GM03348 (cell line): ENCODE data around the gene FUT7.

Experiments
- DNase-seq: peaks from one replicate; pipeline ENCODE4 v3.0.0; 2012; ENCODE audit warnings: low spot score

FUT7 gene

GRCh38 chr9:137031904-137032640, at the start of gene FUT7:
FUT7 (minus strand) TSS chr9:137032088; CDS start chr9:137031991, 97 bp downstream.
- no peak for DNase-seq

- no peak for DNase-seq
Measured at GRCh38 chr9:137080260-137081122, 48.6 kb upstream of the FUT7 start.

- DNase-seq: no peak
Measured at GRCh38 chr9:137079401-137079787, 47.5 kb upstream of the FUT7 start.

GRCh38 chr9:137078701-137079400, 47.0 kb upstream of the FUT7 start:
- DNase-seq: no peak

GRCh38 chr9:137077758-137078693, 46.1 kb upstream of the FUT7 start:
- no peak for DNase-seq

- DNase-seq: peak; percentile 93
Measured at GRCh38 chr9:137077010-137077747, 45.3 kb upstream of the FUT7 start, which contains the start of gene UAP1L1. UAP1L1 (plus strand) TSS chr9:137077517; CDS start chr9:137077533, 16 bp downstream.

- no peak for DNase-seq
Measured at GRCh38 chr9:137076636-137077009, 44.7 kb upstream of the FUT7 start.

GRCh38 chr9:137075275-137075775, 43.4 kb upstream of the FUT7 start:
- DNase-seq: no peak

GRCh38 chr9:137074657-137075274, 42.9 kb upstream of the FUT7 start:
- no peak for DNase-seq

- no peak for DNase-seq
Measured at GRCh38 chr9:137073992-137074399, 42.1 kb upstream of the FUT7 start.

- no peak for DNase-seq
Measured at GRCh38 chr9:137071282-137071681, 39.4 kb upstream of the FUT7 start.

- DNase-seq: no peak
Measured at GRCh38 chr9:137070906-137071275, 39.0 kb upstream of the FUT7 start.

- peak; percentile 96 for DNase-seq
Measured at GRCh38 chr9:137070201-137070905, 38.5 kb upstream of the FUT7 start, which contains the start of gene SAPCD2. SAPCD2 (minus strand) TSS chr9:137070557; CDS start chr9:137070460, 97 bp downstream.

GRCh38 chr9:137069508-137070091, 37.7 kb upstream of the FUT7 start:
- DNase-seq: no peak

GRCh38 chr9:137068539-137069507, 36.9 kb upstream of the FUT7 start:
- DNase-seq: no peak

- DNase-seq: peak; percentile 86
Measured at GRCh38 chr9:137067860-137068538, 36.1 kb upstream of the FUT7 start.
